ENCODE data around the gene MEGF8. TPM values are rescaled to one million over a fixed set of nuclear protein-coding genes. Genes with fewer than 3 reads are reported as not detected.

MEGF8 gene
- total and polyA plus RNA-seq, 2 donors (not counting 3 experiments of a cell fraction or from before 2014, with no cell fraction given): 20.6 to 39.6 TPM

DNA sequence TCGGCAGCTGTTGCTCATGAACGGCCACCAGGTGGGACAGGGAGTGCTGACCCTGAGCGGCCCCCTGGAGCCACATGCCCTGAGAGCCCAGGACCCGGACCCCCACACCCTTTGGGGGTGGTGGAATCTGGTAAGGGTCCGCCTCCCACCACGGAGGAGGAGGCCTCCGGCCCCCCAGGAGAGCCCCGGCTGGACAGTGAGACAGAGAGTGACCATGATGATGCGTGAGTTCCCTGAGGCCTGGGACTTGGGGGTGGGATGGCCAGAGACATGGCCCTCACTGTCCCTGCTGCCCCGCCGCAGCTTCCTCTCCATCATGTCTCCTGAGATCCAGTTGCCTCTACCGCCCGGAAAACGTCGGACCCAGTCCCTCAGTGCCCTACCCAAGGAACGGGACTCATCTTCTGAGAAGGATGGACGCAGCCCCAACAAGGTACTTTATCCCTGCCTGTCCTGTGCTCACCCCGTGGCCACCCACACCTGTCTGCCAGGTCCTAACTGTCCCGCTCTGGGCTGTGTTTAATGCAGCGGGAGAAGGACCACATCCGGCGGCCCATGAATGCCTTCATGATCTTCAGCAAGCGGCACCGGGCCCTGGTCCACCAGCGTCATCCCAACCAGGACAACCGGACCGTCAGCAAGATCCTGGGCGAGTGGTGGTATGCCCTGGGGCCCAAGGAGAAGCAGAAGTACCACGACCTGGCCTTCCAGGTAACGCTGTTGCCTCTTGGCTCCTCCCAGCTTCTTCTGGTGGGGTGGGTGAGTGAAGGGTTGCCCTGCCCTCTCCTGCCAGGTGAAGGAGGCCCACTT, 38.2 kb upstream of the MEGF8 start:
- dilution Hi-C loops (cut with MboI; ENCODE audit: extremely low pct_ligation_motif_present, low sequenced_read_pairs): no loop called here

More for the DNA sequence above, 38.2 kb upstream of the MEGF8 start:
- no peak overlapping the region for H3K9ac ChIP-seq (replicated peaks; ENCODE audit: extremely low read depth, insufficient read depth, low read length)
- DNase-seq (ENCODE audit: low read depth, low spot score) (no peak), FAIRE-seq (no peak)
- BruUV-seq (replicated peaks): TSS peak; percentile 22
- H3K79me2 ChIP-seq (ENCODE audit: control insufficient read depth, insufficient read depth, low read length): peaks cover 20% of the 10 kb centered on the region
- H3K9me1 ChIP-seq (replicated peaks; ENCODE audit: control insufficient read depth, extremely low read depth, insufficient read depth, low read length): no peaks in the 10 kb centered on the region
- CTCF ChIA-PET: interaction anchor here (1.3 to 3.0 kb wide), 3 partner anchors 9 to 41 kb away, joined by 3 to 17 read pairs (median 8); no protein-coding TSS in a partner anchor
- no peak overlapping the region for H2AFZ ChIP-seq (ENCODE audit: low read depth, low read length)
- no peaks in the 10 kb centered on the region for H4K20me1 ChIP-seq (replicated peaks; ENCODE audit: control insufficient read depth, extremely low read depth, insufficient read depth, low read length)
- H3K27ac ChIP-seq (ENCODE audit: insufficient read depth, low read depth, low read length): no peak overlapping the region
- intact Hi-C loops (cut with micrococcal nuclease): no loop called here
- peaks cover 28% of the 10 kb centered on the region for H3K4me1 ChIP-seq (ENCODE audit: control insufficient read depth, extremely low read depth, insufficient read depth, low read length)
- TF ChIP-seq, protein P1, sequence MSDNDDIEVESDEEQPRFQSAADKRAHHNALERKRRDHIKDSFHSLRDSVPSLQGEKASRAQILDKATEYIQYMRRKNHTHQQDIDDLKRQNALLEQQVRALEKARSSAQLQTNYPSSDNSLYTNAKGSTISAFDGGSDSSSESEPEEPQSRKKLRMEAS (IDR thresholded peaks at IDR 0.05; ENCODE audit: insufficient read depth, insufficient read length): no peak
- TF ChIP-seq EZH2 (IDR thresholded peaks at IDR 0.05; ENCODE audit: borderline replicate concordance, low read depth, low read length, severe bottlenecking) (no peak), MYC (IDR thresholded peaks at IDR 0.05; ENCODE audit: low read depth, low read length) (no peak), JUN (IDR thresholded peaks at IDR 0.05; ENCODE audit: borderline replicate concordance, insufficient read depth, insufficient read length, low read depth) (no peak), GATA2 (IDR thresholded peaks at IDR 0.05; ENCODE audit: insufficient read depth, insufficient read length, low read depth, low read length) (no peak), POLR2AphosphoS5 (IDR thresholded peaks at IDR 0.05; ENCODE audit: insufficient read depth, low read depth, low read length) (no peak), POLR2A (IDR thresholded peaks at IDR 0.05; ENCODE audit: low read depth, low read length) (no peak), FOS (IDR thresholded peaks at IDR 0.05; ENCODE audit: borderline replicate concordance, insufficient read depth, low read length) (no peak)
- TF ChIP-seq, protein P2, sequence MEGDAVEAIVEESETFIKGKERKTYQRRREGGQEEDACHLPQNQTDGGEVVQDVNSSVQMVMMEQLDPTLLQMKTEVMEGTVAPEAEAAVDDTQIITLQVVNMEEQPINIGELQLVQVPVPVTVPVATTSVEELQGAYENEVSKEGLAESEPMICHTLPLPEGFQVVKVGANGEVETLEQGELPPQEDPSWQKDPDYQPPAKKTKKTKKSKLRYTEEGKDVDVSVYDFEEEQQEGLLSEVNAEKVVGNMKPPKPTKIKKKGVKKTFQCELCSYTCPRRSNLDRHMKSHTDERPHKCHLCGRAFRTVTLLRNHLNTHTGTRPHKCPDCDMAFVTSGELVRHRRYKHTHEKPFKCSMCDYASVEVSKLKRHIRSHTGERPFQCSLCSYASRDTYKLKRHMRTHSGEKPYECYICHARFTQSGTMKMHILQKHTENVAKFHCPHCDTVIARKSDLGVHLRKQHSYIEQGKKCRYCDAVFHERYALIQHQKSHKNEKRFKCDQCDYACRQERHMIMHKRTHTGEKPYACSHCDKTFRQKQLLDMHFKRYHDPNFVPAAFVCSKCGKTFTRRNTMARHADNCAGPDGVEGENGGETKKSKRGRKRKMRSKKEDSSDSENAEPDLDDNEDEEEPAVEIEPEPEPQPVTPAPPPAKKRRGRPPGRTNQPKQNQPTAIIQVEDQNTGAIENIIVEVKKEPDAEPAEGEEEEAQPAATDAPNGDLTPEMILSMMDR (IDR thresholded peaks at IDR 0.05; ENCODE audit: extremely low read depth in 1 of 2, insufficient read depth in 1 of 2, low read depth in 1 of 2, low read length in 2 of 2): no peak
- no peak overlapping the region for H3K4me2 ChIP-seq (ENCODE audit: insufficient read depth, low read length)
- no peaks in the 10 kb centered on the region for H3K9me3 ChIP-seq (replicated peaks; ENCODE audit: control insufficient read depth, insufficient read depth, low read length)
- H3K4me3 ChIP-seq (replicated peaks in 1 of 3; ENCODE audit: insufficient read depth in 1 of 3, low read depth in 1 of 3, low read length in 3 of 3): no peak overlapping the region
- peaks cover 14 to 48% of the 10 kb centered on the region in 2 experiments for H3K36me3 ChIP-seq (ENCODE audit: control insufficient read depth in 2 of 2, extremely low read depth in 1 of 2, insufficient read depth in 2 of 2, low read length in 2 of 2)
- H3K27me3 ChIP-seq (ENCODE audit: control insufficient read depth in 2 of 2, insufficient read depth in 2 of 2, low read length in 2 of 2): no peaks in the 10 kb centered on the region
- POLR2A ChIA-PET: no interaction called here

Data from endothelial cell of umbilical vein (primary cell).